ENCODE results near the gene DRAM2. TPM values are rescaled to one million over a fixed set of nuclear protein-coding genes. Genes with fewer than 3 reads are reported as not detected.

Gene DRAM2
- 37.7 and 58.3 TPM in 2 replicates for total RNA-seq

GRCh38 chr1:111139956-111140679 lies at the start of gene DRAM2, which contains the start of gene CEPT1:
Gene DRAM2, minus strand, starts transcription at chr1:111140093. Its CDS starts 8,539 bp downstream, at chr1:111131554.
Gene CEPT1, plus strand, starts transcription at chr1:111140223. Its CDS starts 7,492 bp downstream, at chr1:111147715.
- TF ChIP-seq CTCF (IDR thresholded peaks at IDR 0.05; ENCODE audit: insufficient read depth, low read depth, low read length), result no peak
- peak within 1 kb of the TSS; percentile 92 for H3K4me3 ChIP-seq (ENCODE audit: low read depth, low read length)
- peak; percentile 96 for DNase-seq (ENCODE audit: low read depth)

GRCh38 chr1:111184663-111185062 lies 44.8 kb upstream of the DRAM2 start:
- no peak overlapping the region for H3K4me3 ChIP-seq (ENCODE audit: low read depth, low read length)
- TF ChIP-seq CTCF (IDR thresholded peaks at IDR 0.05; ENCODE audit: insufficient read depth, low read depth, low read length), result no peak
- DNase-seq (ENCODE audit: low read depth), result no peak

- no peak overlapping the region for H3K4me3 ChIP-seq (ENCODE audit: low read depth, low read length)
- TF ChIP-seq CTCF (IDR thresholded peaks at IDR 0.05; ENCODE audit: insufficient read depth, low read depth, low read length), result no peak
Observed at GRCh38 chr1:111183308-111184069, 43.6 kb upstream of the DRAM2 start.

GRCh38 chr1:111182052-111182451 lies 42.2 kb upstream of the DRAM2 start:
- no peak overlapping the region for H3K4me3 ChIP-seq (ENCODE audit: low read depth, low read length)
- no peak for DNase-seq (ENCODE audit: low read depth)
- TF ChIP-seq CTCF (IDR thresholded peaks at IDR 0.05; ENCODE audit: insufficient read depth, low read depth, low read length), result no peak

More at GRCh38 chr1:111183308-111184069, 43.6 kb upstream of the DRAM2 start:
- DNase-seq (ENCODE audit: low read depth), result no peak

- TF ChIP-seq CTCF (IDR thresholded peaks at IDR 0.05; ENCODE audit: insufficient read depth, low read depth, low read length), result no peak
- DNase-seq (ENCODE audit: low read depth), result no peak
- no peak overlapping the region for H3K4me3 ChIP-seq (ENCODE audit: low read depth, low read length)
Observed at GRCh38 chr1:111179968-111180533, 40.2 kb upstream of the DRAM2 start.

- no peak overlapping the region for H3K4me3 ChIP-seq (ENCODE audit: low read depth, low read length)
- TF ChIP-seq CTCF (IDR thresholded peaks at IDR 0.05; ENCODE audit: insufficient read depth, low read depth, low read length), result no peak
- DNase-seq (ENCODE audit: low read depth), result no peak
Observed at GRCh38 chr1:111176678-111177077, 36.8 kb upstream of the DRAM2 start.
